Neural cell (in vitro differentiated cells): ENCODE results near the gene MS4A4E. TPM values are rescaled to one million over a fixed set of nuclear protein-coding genes. Genes with fewer than 3 reads are reported as not detected.

Experiments used
- H2AFZ ChIP-seq: fragments of 200-600, 300-800 bp; sonication (generic), shearing (Covaris generic); 2 replicates; pipeline ENCODE4 v1.6.0; 2014; ENCODE audit warnings: low read depth, mild to moderate bottlenecking, antibody characterized with exemption, low read length, moderate library complexity
- H3F3A ChIP-seq: fragments of 200-600 bp; shearing (Covaris generic); 2 replicates; pipeline ENCODE4 v1.6.1; 2016; ENCODE audit warnings: mild to moderate bottlenecking, moderate library complexity, mixed read lengths, antibody characterized with exemption, low read length; ENCODE audit not compliant: insufficient read depth, poor library complexity, severe bottlenecking
- H3K27ac ChIP-seq: fragments of 200-600, 300-800 bp; sonication (generic), shearing (Covaris generic); 2 replicates; pipeline ENCODE4 v1.5.1; 2014; ENCODE audit warnings: mild to moderate bottlenecking, low read length, moderate library complexity
- H3K27me3 ChIP-seq: fragments of 300-800, 200-600 bp; sonication (generic), shearing (Covaris generic); 2 replicates; pipeline ENCODE4 v1.6.0; 2014; ENCODE audit warnings: mild to moderate bottlenecking, low read depth, low read length, moderate library complexity; ENCODE audit not compliant: insufficient read depth
- H3K36me3 ChIP-seq: fragments of 300-800, 200-600 bp; sonication (generic), shearing (Covaris generic); 2 replicates; pipeline ENCODE4 v1.5.1; 2014; ENCODE audit warnings: mild to moderate bottlenecking, antibody characterized with exemption, low read length, moderate library complexity; ENCODE audit not compliant: insufficient read depth
- H3K4me2 ChIP-seq: fragments of 300-800, 200-600 bp; sonication (generic), shearing (Covaris generic); 2 replicates; pipeline ENCODE4 v1.6.0; 2014; ENCODE audit warnings: mild to moderate bottlenecking, low read length
- H3K4me3 ChIP-seq: fragments of 300-800, 200-600 bp; sonication (generic), shearing (Covaris generic); 2 replicates; pipeline ENCODE4 v1.5.1; 2014; ENCODE audit warnings: mild to moderate bottlenecking, low read length, moderate library complexity
- H3K79me2 ChIP-seq: fragments of 200-600 bp; shearing (Covaris generic); replicated peaks from 2 replicates; pipeline ENCODE4 v1.6.0; 2014; ENCODE audit warnings: mild to moderate bottlenecking, low read length, moderate library complexity; ENCODE audit not compliant: insufficient read depth
- H3K9ac ChIP-seq: fragments of 300-800, 200-600 bp; sonication (generic), shearing (Covaris generic); 2 replicates; pipeline ENCODE4 v1.6.1; 2016; ENCODE audit warnings: mild to moderate bottlenecking, low read length, mixed read lengths
- H3K9me2 ChIP-seq: fragments of 200-600 bp; shearing (Covaris generic); 2 replicates; pipeline ENCODE4 v1.6.1; 2016; ENCODE audit warnings: mild to moderate bottlenecking, low read length, mixed read lengths; ENCODE audit not compliant: insufficient read depth
- H3K9me3 ChIP-seq: fragments of 200-600, 300-800 bp; sonication (generic), shearing (Covaris generic); 2 replicates; pipeline ENCODE4 v1.6.1; 2016; ENCODE audit warnings: mild to moderate bottlenecking, mixed run types, low read length, moderate library complexity, mixed read lengths
- H4K20me1 ChIP-seq: fragments of 200-600 bp; shearing (Covaris generic); 2 replicates; pipeline ENCODE4 v1.6.1; 2016; ENCODE audit warnings: mild to moderate bottlenecking, mixed run types; ENCODE audit not compliant: insufficient read depth
- EP300 ChIP-seq: fragments of 450-650 bp; conservative IDR thresholded peaks from 2 replicates; pipeline ENCODE4 v1.6.1; 2014; ENCODE audit warnings: antibody characterized with exemption, mild to moderate bottlenecking, moderate library complexity; ENCODE audit not compliant: poor library complexity, severe bottlenecking
- EZH2 ChIP-seq: fragments of 200-600, 300-800 bp; shearing (Covaris generic), sonication (generic); IDR thresholded peaks from 2 replicates; pipeline ENCODE4 v1.6.1; 2014; ENCODE audit warnings: antibody characterized with exemption, low read length, borderline replicate concordance, mild to moderate bottlenecking; ENCODE audit not compliant: insufficient read depth, poor library complexity, severe bottlenecking
- MXI1 ChIP-seq: fragments of 450-650 bp; conservative IDR thresholded peaks from 2 replicates; pipeline ENCODE4 v1.6.1; 2014; ENCODE audit warnings: antibody characterized with exemption, mild to moderate bottlenecking; ENCODE audit not compliant: poor library complexity, severe bottlenecking
- POLR2AphosphoS5 ChIP-seq: IDR thresholded peaks from 2 replicates; pipeline ENCODE4 v1.6.1; 2012
- RAD21 ChIP-seq: fragments of 450-650 bp; conservative IDR thresholded peaks from 2 replicates; pipeline ENCODE4 v1.6.1; 2014; ENCODE audit warnings: antibody characterized with exemption, mild to moderate bottlenecking, moderate library complexity
- SMC3 ChIP-seq: fragments of 450-650 bp; conservative IDR thresholded peaks from 2 replicates; pipeline ENCODE4 v1.6.1; 2014; ENCODE audit warnings: antibody characterized with exemption, mild to moderate bottlenecking, moderate library complexity; ENCODE audit not compliant: poor library complexity
- TAF1 ChIP-seq: IDR thresholded peaks from 2 replicates; pipeline ENCODE4 v1.6.1; 2012; ENCODE audit warnings: low read depth
- polyA plus RNA-seq: library from polyadenylated mRNA; depleted of rRNA; stranded (reverse); fragments of >200 nt; gene quantifications from 2 replicates; pipeline ENCODE4 v1.2.3, GENCODE V29; 2014
- TF ChIP-seq, protein P1 (sequence below): IDR thresholded peaks from 2 replicates; pipeline ENCODE4 v1.6.1; 2012; ENCODE audit warnings: borderline replicate concordance
- TF ChIP-seq, protein P2 (sequence below): fragments of 450-650 bp; IDR thresholded peaks from 2 replicates; pipeline ENCODE4 v1.5.1; 2014; ENCODE audit warnings: antibody characterized with exemption, mild to moderate bottlenecking, moderate library complexity; ENCODE audit not compliant: poor library complexity, severe bottlenecking

Gene MS4A4E
- polyA plus RNA-seq, 1 donor from 2014 or later: not detected

DNA sequence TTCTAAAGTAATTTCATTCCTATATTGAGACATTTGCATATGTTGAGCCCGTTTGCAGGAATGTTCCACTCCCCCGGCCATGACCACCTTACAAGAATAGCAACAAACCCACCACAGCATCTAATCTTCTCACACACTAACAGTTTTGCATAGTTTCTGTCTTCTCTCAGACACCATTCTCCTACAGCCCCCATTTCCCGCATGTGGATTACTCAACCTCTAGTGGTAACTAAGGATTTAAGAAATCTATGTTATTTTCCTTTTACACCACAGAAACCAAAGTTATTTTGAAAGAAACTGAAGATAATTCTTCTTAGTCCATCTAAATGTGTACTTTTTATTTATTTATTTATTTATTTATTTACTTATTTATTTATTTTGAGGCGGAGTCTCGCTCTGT, 2.3 kb downstream of the MS4A4E start:
- Histone ChIP-seq H3K79me2 (no peaks in the 10 kb centered on the region), H3K4me3 (no peak overlapping the region), H3K4me2 (no peak overlapping the region), H3K27ac (no peak overlapping the region), H3F3A (no peaks in the 10 kb centered on the region), H3K27me3 (no peaks in the 10 kb centered on the region), H2AFZ (no peak overlapping the region), H3K9ac (no peak overlapping the region), H3K36me3 (no peaks in the 10 kb centered on the region), H4K20me1 (no peaks in the 10 kb centered on the region), H3K9me2 (no peaks in the 10 kb centered on the region), H3K9me3 (no peaks in the 10 kb centered on the region)
- TF ChIP-seq, protein P1, sequence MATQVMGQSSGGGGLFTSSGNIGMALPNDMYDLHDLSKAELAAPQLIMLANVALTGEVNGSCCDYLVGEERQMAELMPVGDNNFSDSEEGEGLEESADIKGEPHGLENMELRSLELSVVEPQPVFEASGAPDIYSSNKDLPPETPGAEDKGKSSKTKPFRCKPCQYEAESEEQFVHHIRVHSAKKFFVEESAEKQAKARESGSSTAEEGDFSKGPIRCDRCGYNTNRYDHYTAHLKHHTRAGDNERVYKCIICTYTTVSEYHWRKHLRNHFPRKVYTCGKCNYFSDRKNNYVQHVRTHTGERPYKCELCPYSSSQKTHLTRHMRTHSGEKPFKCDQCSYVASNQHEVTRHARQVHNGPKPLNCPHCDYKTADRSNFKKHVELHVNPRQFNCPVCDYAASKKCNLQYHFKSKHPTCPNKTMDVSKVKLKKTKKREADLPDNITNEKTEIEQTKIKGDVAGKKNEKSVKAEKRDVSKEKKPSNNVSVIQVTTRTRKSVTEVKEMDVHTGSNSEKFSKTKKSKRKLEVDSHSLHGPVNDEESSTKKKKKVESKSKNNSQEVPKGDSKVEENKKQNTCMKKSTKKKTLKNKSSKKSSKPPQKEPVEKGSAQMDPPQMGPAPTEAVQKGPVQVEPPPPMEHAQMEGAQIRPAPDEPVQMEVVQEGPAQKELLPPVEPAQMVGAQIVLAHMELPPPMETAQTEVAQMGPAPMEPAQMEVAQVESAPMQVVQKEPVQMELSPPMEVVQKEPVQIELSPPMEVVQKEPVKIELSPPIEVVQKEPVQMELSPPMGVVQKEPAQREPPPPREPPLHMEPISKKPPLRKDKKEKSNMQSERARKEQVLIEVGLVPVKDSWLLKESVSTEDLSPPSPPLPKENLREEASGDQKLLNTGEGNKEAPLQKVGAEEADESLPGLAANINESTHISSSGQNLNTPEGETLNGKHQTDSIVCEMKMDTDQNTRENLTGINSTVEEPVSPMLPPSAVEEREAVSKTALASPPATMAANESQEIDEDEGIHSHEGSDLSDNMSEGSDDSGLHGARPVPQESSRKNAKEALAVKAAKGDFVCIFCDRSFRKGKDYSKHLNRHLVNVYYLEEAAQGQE: no peak
- TF ChIP-seq TAF1 (no peak), EP300 (no peak), RAD21 (no peak), POLR2AphosphoS5 (no peak), MXI1 (no peak), EZH2 (no peak), SMC3 (no peak)
- TF ChIP-seq, protein P2, sequence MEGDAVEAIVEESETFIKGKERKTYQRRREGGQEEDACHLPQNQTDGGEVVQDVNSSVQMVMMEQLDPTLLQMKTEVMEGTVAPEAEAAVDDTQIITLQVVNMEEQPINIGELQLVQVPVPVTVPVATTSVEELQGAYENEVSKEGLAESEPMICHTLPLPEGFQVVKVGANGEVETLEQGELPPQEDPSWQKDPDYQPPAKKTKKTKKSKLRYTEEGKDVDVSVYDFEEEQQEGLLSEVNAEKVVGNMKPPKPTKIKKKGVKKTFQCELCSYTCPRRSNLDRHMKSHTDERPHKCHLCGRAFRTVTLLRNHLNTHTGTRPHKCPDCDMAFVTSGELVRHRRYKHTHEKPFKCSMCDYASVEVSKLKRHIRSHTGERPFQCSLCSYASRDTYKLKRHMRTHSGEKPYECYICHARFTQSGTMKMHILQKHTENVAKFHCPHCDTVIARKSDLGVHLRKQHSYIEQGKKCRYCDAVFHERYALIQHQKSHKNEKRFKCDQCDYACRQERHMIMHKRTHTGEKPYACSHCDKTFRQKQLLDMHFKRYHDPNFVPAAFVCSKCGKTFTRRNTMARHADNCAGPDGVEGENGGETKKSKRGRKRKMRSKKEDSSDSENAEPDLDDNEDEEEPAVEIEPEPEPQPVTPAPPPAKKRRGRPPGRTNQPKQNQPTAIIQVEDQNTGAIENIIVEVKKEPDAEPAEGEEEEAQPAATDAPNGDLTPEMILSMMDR: no peak

DNA sequence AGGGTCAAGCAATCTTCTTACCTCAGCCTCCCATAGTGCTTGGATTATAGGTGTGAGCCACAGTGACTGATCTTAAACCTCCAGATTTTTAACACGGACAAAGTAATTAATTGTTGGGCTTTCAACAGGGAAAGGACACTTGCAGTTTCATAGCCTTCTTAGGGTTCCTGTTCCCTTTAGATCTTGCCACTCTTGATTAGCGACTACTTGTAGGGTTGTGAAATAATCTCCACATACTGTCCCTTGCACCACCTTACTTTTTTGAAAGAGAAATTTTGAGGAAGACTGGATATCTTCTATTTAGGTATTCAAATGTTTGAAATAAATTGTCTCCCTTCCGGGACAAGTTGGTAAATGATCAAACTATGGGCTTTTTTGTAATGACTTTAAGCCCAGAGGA, 7.6 kb downstream of the MS4A4E start:
- Histone ChIP-seq H3F3A (no peaks in the 10 kb centered on the region), H3K9me3 (no peaks in the 10 kb centered on the region), H3K27me3 (no peaks in the 10 kb centered on the region), H3K9ac (no peak overlapping the region), H3K4me2 (no peak overlapping the region), H3K4me3 (no peak overlapping the region), H2AFZ (no peak overlapping the region), H3K79me2 (no peaks in the 10 kb centered on the region), H3K9me2 (no peaks in the 10 kb centered on the region), H4K20me1 (no peaks in the 10 kb centered on the region), H3K27ac (no peak overlapping the region), H3K36me3 (no peaks in the 10 kb centered on the region)
- TF ChIP-seq, protein P1: no peak
- TF ChIP-seq EP300 (no peak), TAF1 (no peak), RAD21 (no peak), POLR2AphosphoS5 (no peak), EZH2 (no peak), MXI1 (no peak), SMC3 (no peak)
- TF ChIP-seq, protein P2: no peak
